Natural killer cell (primary cell): Measurements from ENCODE around the gene MTUS2. TPM values are rescaled to one million over a fixed set of nuclear protein-coding genes. Genes with fewer than 3 reads are reported as not detected.

Experiments used
- ATAC-seq, 3 donors: fragments of 150-1000 bp in 2 of 3; fragments of 200-7000 bp in 1 of 3; cut with Tn5 transposase; 1 replicate in 1 of 3; 2 replicates in 2 of 3; pipeline ENCODE4 v1.10.0; 2021; ENCODE audit warnings: mild to moderate bottlenecking in 2 of 3, moderate library complexity in 2 of 3
- DNase-seq, 2 donors: peaks; one replicate each; pipeline versions ENCODE4 v3.0.0 to v3.0.0-alpha.2; 2013 to 2021; ENCODE audit warnings: mixed read lengths in 1 of 2
- H3K27ac ChIP-seq: one replicate; pipeline ENCODE4 v1.5.1; 2013; ENCODE audit warnings: mild to moderate bottlenecking, low read length
- H3K27me3 ChIP-seq: one replicate; pipeline ENCODE4 v1.6.1; 2013; ENCODE audit warnings: low read length; ENCODE audit not compliant: control insufficient read depth, insufficient read depth
- H3K36me3 ChIP-seq: one replicate; pipeline ENCODE4 v1.6.1; 2013; ENCODE audit warnings: low read length; ENCODE audit not compliant: control insufficient read depth, insufficient read depth
- H3K4me1 ChIP-seq: one replicate; pipeline ENCODE4 v1.6.1; 2013; ENCODE audit warnings: low read length; ENCODE audit not compliant: control insufficient read depth, insufficient read depth
- H3K4me3 ChIP-seq: one replicate; pipeline ENCODE4 v1.5.1; 2013; ENCODE audit warnings: low read length
- H3K9me3 ChIP-seq: one replicate; pipeline ENCODE4 v1.6.1; 2013; ENCODE audit warnings: low read length; ENCODE audit not compliant: control insufficient read depth, insufficient read depth
- H3K27ac Mint-ChIP-seq, 2 donors: one replicate each; pipeline ENCODE4 v1.8.0; 2022; ENCODE audit warnings: mild to moderate bottlenecking in 2 of 2, mixed read lengths in 2 of 2, moderate library complexity in 1 of 2
- H3K27me3 Mint-ChIP-seq, 2 donors: one replicate each; pipeline ENCODE4 v1.8.0; 2022; ENCODE audit warnings: low read depth in 2 of 2, mixed read lengths in 2 of 2
- H3K36me3 Mint-ChIP-seq: one replicate; pipeline ENCODE4 v1.8.0; 2022; ENCODE audit warnings: mixed read lengths
- H3K4me1 Mint-ChIP-seq, 2 donors: one replicate each; pipeline ENCODE4 v1.8.0; 2022; ENCODE audit warnings: mixed read lengths in 2 of 2
- H3K4me3 Mint-ChIP-seq: one replicate; pipeline ENCODE4 v1.8.0; 2022; ENCODE audit warnings: mild to moderate bottlenecking, moderate library complexity, mixed read lengths
- H3K9me3 Mint-ChIP-seq, 2 donors: one replicate each; pipeline ENCODE4 v1.8.0; 2022; ENCODE audit warnings: mixed read lengths in 2 of 2
- CTCF ChIP-seq: fragments of 200-600 bp; IDR thresholded peaks from one replicate; pipeline ENCODE4 v1.8.0; 2022; ENCODE audit warnings: antibody characterized with exemption
- WGBS: methylation state at CpG from one replicate; pipeline ENCODE4 v1.1.7; 2013; ENCODE audit warnings: missing lambda C conversion rate; ENCODE audit not compliant: insufficient coverage; 5-methylcytosine and 5-hydroxymethylcytosine counted together
- intact Hi-C: fragments of 100-400 bp; cut with micrococcal nuclease; formaldehyde crosslinking; loops from one replicate; pipeline ENCODE4 v1.14.2; 2022
- total RNA-seq, 4 donors: library from RNA; stranded (reverse); fragments of 120-200 nt in 1 of 4; gene quantifications; one replicate each; pipeline versions ENCODE4 v1.2.3 to v1.2.4, GENCODE V29; 2013 to 2022

Gene MTUS2
- total RNA-seq, 3 donors from 2014 or later (not counting 1 experiment from before 2014, with no cell fraction given): not detected

- Mint-ChIP-seq H3K27ac (peak overlapping the region in 1 of 2 donors; percentile 70), H3K4me3 (no peak overlapping the region), H3K9me3 (no peaks in the 10 kb centered on the region), H3K36me3 (peaks cover 5% of the 10 kb centered on the region), H3K4me1 (peaks cover 12 to 24% of the 10 kb centered on the region in 2 donors), H3K27me3 (no peaks in the 10 kb centered on the region)
- ATAC-seq (no peak), DNase-seq (no peak)
- H3K4me1 ChIP-seq: no peaks in the 10 kb centered on the region
- H3K9me3 ChIP-seq: no peaks in the 10 kb centered on the region
- H3K27me3 ChIP-seq: no peaks in the 10 kb centered on the region
- no peak overlapping the region for H3K27ac ChIP-seq
- TF ChIP-seq CTCF: no peak
- intact Hi-C loops: no loop called here
- 97% methylated on average over 24 of the region's 24 CpGs for WGBS
- peaks cover 10% of the 10 kb centered on the region for H3K36me3 ChIP-seq
- no peak overlapping the region for H3K4me3 ChIP-seq
Observed at GRCh38 chr13:29535663-29536655, 715.8 kb downstream of the MTUS2 start.

GRCh38 chr13:29536853-29537252, 716.7 kb downstream of the MTUS2 start:
- intact Hi-C loops: no loop called here
- WGBS: 92% methylated on average over 7 of the region's 7 CpGs
- H3K4me1 Mint-ChIP-seq: peaks cover 12 to 25% of the 10 kb centered on the region in 2 donors
- no peak for DNase-seq
- H3K27ac Mint-ChIP-seq: no peak overlapping the region
- Histone ChIP-seq H3K9me3 (no peaks in the 10 kb centered on the region), H3K27ac (no peak overlapping the region), H3K4me3 (no peak overlapping the region), H3K4me1 (no peaks in the 10 kb centered on the region), H3K36me3 (peaks cover 9% of the 10 kb centered on the region), H3K27me3 (no peaks in the 10 kb centered on the region)
- H3K4me3 Mint-ChIP-seq: no peak overlapping the region
- TF ChIP-seq CTCF: no peak
- H3K36me3 Mint-ChIP-seq: peaks cover 5% of the 10 kb centered on the region
- no peak for ATAC-seq
- H3K9me3 Mint-ChIP-seq: no peaks in the 10 kb centered on the region
- no peaks in the 10 kb centered on the region for H3K27me3 Mint-ChIP-seq

GRCh38 chr13:29537736-29538651, 717.9 kb downstream of the MTUS2 start:
- DNase-seq (no peak), ATAC-seq (no peak)
- H3K4me1 ChIP-seq: no peaks in the 10 kb centered on the region
- no peaks in the 10 kb centered on the region for H3K36me3 ChIP-seq
- Mint-ChIP-seq H3K27me3 (no peaks in the 10 kb centered on the region), H3K4me3 (no peak overlapping the region), H3K4me1 (peaks cover 12 to 18% of the 10 kb centered on the region in 2 donors), H3K36me3 (peaks cover 5% of the 10 kb centered on the region), H3K9me3 (no peaks in the 10 kb centered on the region), H3K27ac (peak overlapping the region in 1 of 2 donors; percentile 1)
- no peaks in the 10 kb centered on the region for H3K27me3 ChIP-seq
- intact Hi-C loops: no loop called here
- H3K4me3 ChIP-seq: no peak overlapping the region
- WGBS: 92% methylated on average over 14 of the region's 14 CpGs
- H3K9me3 ChIP-seq: no peaks in the 10 kb centered on the region
- TF ChIP-seq CTCF: no peak
- no peak overlapping the region for H3K27ac ChIP-seq
